GM21786 (cell line): Measurements from ENCODE around the gene DGCR2.
"Not testable (repeated sequence)": the region's sequence is repeated elsewhere in the genome, so short reads cannot be mapped to it uniquely, and the experiment has no call there.

Experiments used
- ATAC-seq: cut with Tn5 transposase; IDR thresholded peaks from one replicate; pipeline ENCODE4 v1.9.1; 2021; ENCODE audit not compliant: unreplicated experiment

DGCR2 gene

DNA sequence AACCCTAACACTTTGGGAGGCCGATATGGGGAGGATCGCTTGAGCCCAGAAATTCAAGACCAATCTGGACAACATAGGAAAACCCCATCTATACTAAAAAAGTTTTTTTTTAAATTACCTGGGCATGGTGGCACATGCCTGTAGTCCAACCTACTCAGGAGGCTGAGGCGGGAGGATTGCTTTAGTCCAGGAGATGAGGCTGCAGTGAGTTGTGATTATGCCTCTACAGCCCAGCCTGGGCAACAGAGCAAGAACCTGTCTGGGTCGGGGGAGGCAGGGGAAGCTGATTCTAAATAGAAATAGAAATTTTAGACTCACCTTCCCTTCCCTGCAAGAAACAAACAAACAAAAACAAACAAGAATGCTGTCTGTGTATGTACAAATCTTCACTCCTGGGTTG lies 133.3 kb downstream of the DGCR2 start:
- ATAC-seq = no peak

DNA sequence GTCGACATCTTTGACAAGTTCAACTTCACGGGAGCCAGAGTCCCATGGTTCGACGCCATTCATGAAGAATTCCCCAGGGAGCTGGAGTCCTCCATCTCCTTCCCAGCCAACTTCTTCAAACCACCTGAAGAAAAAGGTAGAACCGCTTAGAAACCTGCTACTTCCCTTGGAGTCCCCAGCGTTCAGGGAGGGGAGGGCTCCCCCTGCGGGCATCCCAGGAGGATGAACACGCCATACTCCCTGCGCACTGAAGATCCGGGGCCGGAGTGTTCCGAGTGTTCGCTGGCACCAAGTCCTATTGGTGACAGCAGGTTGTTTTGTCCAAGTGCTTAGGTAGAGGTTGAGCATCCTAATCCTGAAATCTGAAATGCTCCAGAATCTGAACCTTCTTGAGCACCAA lies 134.4 kb downstream of the DGCR2 start:
- ATAC-seq = no peak

DNA sequence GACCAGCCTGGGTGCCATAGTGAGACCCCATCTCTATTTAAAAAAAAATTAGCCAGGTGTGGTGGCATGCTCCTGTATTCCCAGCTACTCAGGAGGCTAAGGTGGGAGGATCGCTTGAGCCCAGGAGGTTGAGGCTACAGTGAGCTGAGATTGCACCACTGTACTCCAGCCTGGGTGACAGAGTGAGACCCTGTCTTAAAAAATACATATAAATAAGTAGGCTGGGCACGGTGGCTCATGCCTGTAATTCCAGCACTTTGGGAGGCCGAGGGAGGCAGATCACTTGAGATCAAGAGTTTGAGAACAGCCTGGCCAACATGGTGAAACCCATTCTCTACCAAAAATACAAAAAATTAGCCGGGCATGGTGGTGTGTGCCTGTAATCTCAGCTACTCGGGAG lies 135.1 kb downstream of the DGCR2 start:
- not testable (repeated sequence) for ATAC-seq
